NCI-H524 treated with DMSO at 0.1 percent for 48 hours (cell line): Measurements from ENCODE around the gene C1QTNF1.
A peak's percentile ranks its signal among the peaks of the same experiment; 100 is the strongest.

Experiments used
- DNase-seq: peaks from one replicate; lab custom pipeline; 2025; lab: John Stamatoyannopoulos, UW

Gene C1QTNF1

GRCh38 chr17:79081571-79082276 lies 57.8 kb downstream of the C1QTNF1 start:
- no peak for DNase-seq

- no peak for DNase-seq
These were observed 58.6 kb downstream of the C1QTNF1 start for GRCh38 chr17:79082311-79083190.

GRCh38 chr17:79083191-79083971 lies 59.4 kb downstream of the C1QTNF1 start:
- no peak for DNase-seq

- DNase-seq: no peak
These were observed 60.6 kb downstream of the C1QTNF1 start for GRCh38 chr17:79084291-79085153.

- no peak for DNase-seq
These were observed 61.4 kb downstream of the C1QTNF1 start for GRCh38 chr17:79085154-79085920.

- DNase-seq: no peak
These were observed 62.1 kb downstream of the C1QTNF1 start for GRCh38 chr17:79085921-79086551.

- no peak for DNase-seq
These were observed 62.8 kb downstream of the C1QTNF1 start for GRCh38 chr17:79086609-79087427.

- peak; percentile 66 for DNase-seq
These were observed 63.6 kb downstream of the C1QTNF1 start for GRCh38 chr17:79087428-79088143.

GRCh38 chr17:79088247-79088996 lies 64.5 kb downstream of the C1QTNF1 start:
- DNase-seq: no peak

- no peak for DNase-seq
These were observed 65.0 kb downstream of the C1QTNF1 start for GRCh38 chr17:79088997-79089328.

- no peak for DNase-seq
These were observed 65.9 kb downstream of the C1QTNF1 start for GRCh38 chr17:79089720-79090442.

- no peak for DNase-seq
These were observed 66.7 kb downstream of the C1QTNF1 start for GRCh38 chr17:79090443-79091225.

GRCh38 chr17:79091226-79091670 lies 67.3 kb downstream of the C1QTNF1 start:
- DNase-seq: no peak

- DNase-seq: no peak
These were observed 68.6 kb downstream of the C1QTNF1 start for GRCh38 chr17:79092567-79092966.

- DNase-seq: no peak
These were observed 69.3 kb downstream of the C1QTNF1 start for GRCh38 chr17:79093270-79093669.

GRCh38 chr17:79094261-79094660 lies 70.3 kb downstream of the C1QTNF1 start:
- DNase-seq: no peak
